A172 (cell line): Measurements from ENCODE around the gene SUPT16H. TPM values are rescaled to one million over a fixed set of nuclear protein-coding genes. Genes with fewer than 3 reads are reported as not detected.
"Not testable (repeated sequence)": the region's sequence is repeated elsewhere in the genome, so short reads cannot be mapped to it uniquely, and the experiment has no call there.

Experiments used
- DNase-seq: peaks from one replicate; pipeline ENCODE4 v3.0.0-alpha.2; 2015; ENCODE audit warnings: low spot score
- total RNA-seq: library from RNA; depleted of rRNA; stranded (reverse); fragments of >200 nt; shearing (Covaris generic); gene quantifications from 2 replicates; pipeline ENCODE4 v1.2.3, GENCODE V29; 2014; rRNA removed

The SUPT16H gene
- 77.8 and 84.0 TPM in 2 replicates for total RNA-seq

GRCh38 chr14:21383848-21384493 lies at the start of gene SUPT16H:
TSS of gene SUPT16H (minus strand) at chr14:21384019. CDS start at chr14:21383927, 92 bp downstream.
- DNase-seq: peak; percentile 85

- no peak for DNase-seq
Measured at GRCh38 chr14:21431126-21431525, 47.3 kb upstream of the SUPT16H start.

DNA sequence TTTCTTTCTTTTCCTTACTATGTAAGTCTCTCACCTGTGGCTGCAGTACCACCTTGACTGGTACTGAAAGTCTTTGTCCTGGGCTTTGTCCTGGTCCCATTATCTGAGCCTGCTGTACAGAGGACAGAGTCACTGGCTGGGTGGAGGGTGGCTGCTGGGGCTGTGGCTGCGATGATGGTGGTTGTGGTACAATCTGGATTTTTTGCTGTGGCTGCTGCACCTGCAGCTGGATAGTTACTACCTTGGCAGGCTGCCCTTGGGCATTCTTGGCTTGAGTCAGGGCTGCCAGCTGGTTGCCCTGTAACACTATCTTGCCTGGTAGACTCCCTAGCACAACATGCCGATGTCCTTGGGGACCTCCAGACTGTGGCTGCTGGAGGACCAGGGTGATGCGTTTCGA lies 45.1 kb upstream of the SUPT16H start:
- DNase-seq: peak; percentile 25

- no peak for DNase-seq
Measured at GRCh38 chr14:21426692-21427091, 42.9 kb upstream of the SUPT16H start.

GRCh38 chr14:21419528-21419927 lies 35.7 kb upstream of the SUPT16H start:
- DNase-seq: no peak

DNA sequence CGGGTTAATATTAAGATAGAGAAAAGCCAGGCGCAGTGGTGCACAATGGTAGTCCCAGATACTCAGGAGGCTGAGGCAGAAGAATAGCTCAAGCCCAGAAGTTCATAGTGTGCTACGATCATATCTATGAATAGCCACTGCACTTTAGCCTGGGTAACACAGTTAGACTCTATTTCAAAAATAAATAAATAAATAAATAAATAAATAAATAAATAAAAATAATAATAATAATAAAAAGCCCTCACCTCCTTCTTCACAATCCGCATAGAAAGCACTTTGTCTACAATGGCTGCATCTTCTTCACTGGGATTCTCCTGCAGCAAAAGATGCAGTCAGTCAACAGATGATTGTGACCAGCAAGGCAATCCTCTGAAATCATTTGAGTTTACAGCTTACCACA lies 31.5 kb upstream of the SUPT16H start:
- DNase-seq: no peak

- DNase-seq: no peak
Measured at GRCh38 chr14:21414137-21414631, 30.4 kb upstream of the SUPT16H start.

- DNase-seq: peak; percentile 29
Measured at GRCh38 chr14:21408147-21408546, 24.3 kb upstream of the SUPT16H start.

GRCh38 chr14:21406213-21406612 lies 22.4 kb upstream of the SUPT16H start:
- DNase-seq: no peak

DNA sequence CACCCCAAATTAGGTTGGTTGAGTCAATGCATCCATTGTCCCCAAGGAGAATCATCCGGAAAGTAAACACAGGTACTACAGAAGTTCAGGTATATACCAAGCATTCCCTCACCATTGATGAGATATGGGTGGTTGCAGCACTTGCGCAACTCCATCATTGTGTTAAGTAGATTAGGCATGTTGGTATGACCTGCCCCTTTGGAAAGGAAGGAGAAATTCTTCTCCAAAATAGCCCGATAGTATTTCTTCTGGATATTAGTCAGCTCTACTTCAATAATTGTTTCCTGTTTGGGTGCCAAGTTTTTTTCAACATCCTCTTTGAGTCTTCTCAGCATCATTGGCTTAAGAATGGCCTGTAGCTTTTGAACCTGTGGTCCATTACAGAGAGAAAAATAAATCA lies 21.3 kb upstream of the SUPT16H start:
- no peak for DNase-seq

DNA sequence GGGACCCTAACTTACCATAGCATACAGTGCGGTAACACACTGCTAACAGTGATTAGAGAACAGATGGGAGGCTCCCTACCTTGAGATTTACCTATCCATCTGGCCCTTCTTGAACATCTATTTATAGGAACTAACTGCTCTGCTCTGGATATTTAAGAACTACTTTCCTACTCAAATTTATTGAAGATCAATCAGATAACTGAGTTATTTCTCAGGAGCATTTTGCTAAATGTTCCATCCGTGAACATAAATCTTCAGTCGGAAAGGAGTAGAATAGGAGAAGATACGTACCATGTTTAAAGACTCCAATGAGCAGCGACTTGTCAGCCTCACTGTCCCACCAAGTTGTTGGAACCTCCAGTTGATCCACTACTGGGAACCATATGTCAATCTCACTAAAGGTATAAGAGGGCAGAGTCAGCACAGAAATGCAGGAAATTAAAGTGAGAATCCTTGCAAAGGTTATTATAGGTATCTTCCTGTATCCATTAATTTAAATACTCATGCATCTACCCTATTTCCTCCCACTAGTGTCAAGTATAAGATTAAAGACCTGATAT lies 15.6 kb upstream of the SUPT16H start:
- no peak for DNase-seq

DNA sequence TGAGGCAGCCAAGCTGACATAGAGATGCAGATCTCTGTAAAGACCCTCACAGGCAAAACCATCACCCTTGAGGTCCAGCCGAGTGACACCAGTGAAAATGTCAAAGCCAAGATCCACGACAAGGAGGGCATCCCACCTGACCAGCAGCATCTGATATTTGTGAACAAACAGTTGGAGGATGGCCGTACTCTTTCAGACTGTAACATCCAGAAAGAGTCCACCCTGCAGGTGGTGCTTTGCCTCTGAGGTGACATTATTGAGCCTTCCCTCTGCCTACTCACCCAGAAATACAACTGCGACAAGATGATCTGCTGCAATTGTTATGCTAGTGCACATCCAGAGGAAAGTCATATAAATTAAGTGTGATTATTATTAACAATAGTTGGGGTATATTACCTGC lies 15.1 kb upstream of the SUPT16H start:
- no peak for DNase-seq

- no peak for DNase-seq
Measured at GRCh38 chr14:21395450-21395849, 11.6 kb upstream of the SUPT16H start.

GRCh38 chr14:21385188-21385904 lies 1.5 kb upstream of the SUPT16H start:
- DNase-seq: no peak

DNA sequence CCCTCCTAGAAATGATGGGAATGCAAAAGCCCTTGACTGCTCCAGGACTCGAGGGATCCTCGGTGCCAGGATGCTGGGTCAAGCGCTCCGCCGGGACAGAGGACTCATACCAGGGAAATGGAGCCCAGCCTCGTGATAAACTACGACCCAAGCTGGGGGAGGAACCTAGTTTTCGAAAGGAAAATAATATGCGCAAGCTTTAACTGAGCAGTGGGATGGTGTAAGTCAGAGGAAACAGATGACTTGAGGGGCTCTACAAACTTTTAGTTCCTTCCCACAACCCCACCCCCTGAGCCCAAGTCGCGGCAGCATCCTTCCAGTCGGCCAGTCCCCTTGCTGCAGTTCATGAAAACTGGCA lies 654 bp upstream of the SUPT16H start:
- no peak for DNase-seq

DNA sequence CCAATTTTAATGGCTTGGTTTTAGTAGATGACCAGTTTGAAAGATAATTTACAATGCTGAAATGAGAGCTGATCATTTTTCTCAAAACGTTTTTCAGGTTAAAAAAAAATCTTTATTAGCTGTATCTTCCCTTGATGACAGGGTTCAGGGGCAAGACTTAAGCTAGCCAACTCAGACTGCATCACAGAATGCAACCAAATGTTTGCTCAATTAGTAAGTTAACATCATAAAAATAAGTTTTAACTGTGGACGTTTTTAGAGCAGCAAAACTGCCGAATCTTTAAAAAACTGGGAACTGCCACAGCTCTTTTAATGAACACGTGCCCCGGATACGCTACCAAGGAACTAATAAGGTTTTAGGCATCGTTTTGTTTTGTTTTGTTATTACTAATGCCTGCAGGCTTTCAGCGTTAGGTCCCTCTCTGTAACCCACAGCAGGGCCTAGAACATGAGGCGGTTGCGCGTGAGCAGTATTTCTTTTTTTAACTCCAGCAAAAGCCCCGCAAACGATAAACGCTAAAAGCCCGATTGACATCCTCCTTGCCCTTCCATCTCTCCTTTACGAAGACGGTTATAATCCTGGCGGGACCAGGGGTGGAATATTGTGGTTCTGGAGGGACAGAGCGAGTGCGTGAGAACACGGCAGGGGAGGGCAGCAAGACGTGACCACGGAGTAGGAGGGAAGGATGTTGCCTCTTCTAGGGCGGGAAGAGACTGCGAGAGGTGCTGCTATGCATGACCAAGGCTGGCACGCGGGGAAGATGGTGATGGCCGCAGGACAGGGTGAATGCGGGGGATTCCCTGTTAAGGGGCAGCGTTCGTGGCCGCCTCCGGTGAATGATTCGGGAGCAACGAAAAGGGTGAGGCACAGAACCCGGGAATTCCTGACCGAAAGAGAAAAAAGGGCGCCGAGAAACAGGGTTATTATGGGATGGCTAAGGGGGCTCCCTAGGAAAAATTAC lies 652 bp downstream of the SUPT16H start:
- peak; percentile 25 for DNase-seq

DNA sequence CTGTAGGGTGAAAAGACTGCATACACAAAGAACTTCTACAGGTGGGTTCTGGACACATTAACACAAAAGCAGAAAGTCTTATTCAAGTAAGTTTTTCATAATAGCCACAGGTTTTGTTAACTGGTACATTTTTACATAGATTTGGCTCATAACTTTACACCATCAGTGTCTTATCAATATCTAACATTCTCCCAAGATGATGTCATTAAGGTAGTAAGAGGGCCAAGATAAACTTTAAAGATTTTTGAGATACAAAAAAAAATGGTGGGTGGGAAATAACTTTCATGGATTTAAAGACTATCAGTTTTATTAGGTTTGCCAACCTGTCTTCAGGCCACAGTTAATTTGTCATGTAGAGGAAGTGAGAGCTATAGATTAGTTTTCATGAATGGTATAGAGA lies 1.7 kb downstream of the SUPT16H start:
- DNase-seq: no peak

DNA sequence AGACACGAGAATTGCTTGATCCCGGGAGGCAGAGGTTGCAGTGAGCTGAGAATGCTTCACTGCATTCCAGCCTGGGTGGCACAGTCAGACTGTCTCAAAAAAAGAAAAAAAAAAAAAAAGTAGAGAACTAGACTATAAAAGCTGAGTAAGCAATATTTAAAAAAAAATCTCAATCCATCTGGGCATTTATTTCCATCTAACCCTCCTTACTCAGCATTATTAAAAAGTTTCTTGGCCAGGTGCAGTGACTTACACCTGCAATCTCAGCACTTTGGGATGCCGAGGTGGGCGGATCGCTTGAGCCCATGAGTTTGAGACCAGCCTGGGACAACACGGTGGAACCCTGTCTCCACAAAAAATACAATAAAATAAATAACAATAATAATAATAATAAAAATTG lies 4.5 kb downstream of the SUPT16H start:
- DNase-seq: no peak

- DNase-seq: no peak
Measured at GRCh38 chr14:21373980-21374379, 9.8 kb downstream of the SUPT16H start.

DNA sequence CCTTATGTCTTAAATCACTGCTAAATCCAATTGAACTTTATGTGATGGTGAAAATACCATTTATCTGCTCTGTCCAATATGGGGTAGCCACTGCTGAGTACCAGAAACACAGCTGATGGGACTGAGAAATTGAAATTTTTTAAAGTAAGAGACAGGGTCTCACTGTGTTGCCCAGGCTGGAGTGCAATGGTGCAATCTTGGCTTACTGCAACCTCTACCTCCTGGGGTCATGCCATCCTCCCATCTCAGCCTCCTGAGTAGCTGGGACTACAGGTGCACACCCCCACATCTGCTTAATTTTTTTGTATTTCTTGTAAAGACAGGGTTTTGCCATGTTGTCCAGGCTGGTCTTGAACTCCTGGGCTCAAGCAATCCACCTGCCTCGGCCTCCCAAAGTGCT lies 11.0 kb downstream of the SUPT16H start:
- DNase-seq: not testable (repeated sequence)

GRCh38 chr14:21369949-21370679 lies 13.7 kb downstream of the SUPT16H start:
- DNase-seq: no peak
